GM12878 (cell line): Measurements from ENCODE around the gene TNFAIP3. TPM values are rescaled to one million over a fixed set of nuclear protein-coding genes. Genes with fewer than 3 reads are reported as not detected.

Experiments used
- ATAC-seq: fragments of 200-7000 bp; cut with Tn5 transposase; 3 replicates; pipeline ENCODE4 v1.9.1; 2020; ENCODE audit warnings: mild to moderate bottlenecking, moderate library complexity
- BruUV-seq: library from RNA; stranded (reverse); fragments of 400-500 nt; replicated peaks from 2 replicates; lab custom pipeline; 2021; lab: Mats Ljungman, UMichigan
- CTCF ChIA-PET: fragments of 300-600 bp; sonication (Branson Sonifier 250); formaldehyde crosslinking; extraction: SDS; loops from one replicate; lab custom pipeline; 2021; ENCODE audit warnings: inconsistent platforms; lab: Yijun Ruan, JAX
- POLR2A ChIA-PET: fragments of 350-600 bp; formaldehyde crosslinking; extraction: SDS; loops from one replicate; lab custom pipeline; 2021; ENCODE audit warnings: inconsistent platforms; lab: Charles Lee
- RAD21 ChIA-PET: fragments of 300-600 bp; sonication (Branson Sonifier 250); formaldehyde crosslinking; loops from one replicate; lab custom pipeline; 2023; ENCODE audit warnings: antibody characterized with exemption; ENCODE audit not compliant: unreplicated experiment; lab: Charles Lee
- SMC1A ChIA-PET: fragments of 300-600 bp; sonication (Branson Sonifier 250); formaldehyde crosslinking; loops from one replicate; lab custom pipeline; 2023; ENCODE audit not compliant: unreplicated experiment, uncharacterized antibody; lab: Charles Lee
- DNase-seq: peaks from one replicate; pipeline ENCODE4 v3.0.0-alpha.2; 2011; ENCODE audit warnings: low read depth, low spot score
- FAIRE-seq: peaks from 3 replicates; lab custom pipeline; 2011; peaks lifted over from hg19 to GRCh38; lab: Jason Lieb, UNC
- H2AFZ ChIP-seq: 2 replicates; pipeline ENCODE4 v1.6.0; 2011; ENCODE audit warnings: low read depth, low read length, control low read depth; ENCODE audit not compliant: control insufficient read depth
- H3K27ac ChIP-seq: 2 replicates; pipeline ENCODE4 v1.5.1; 2011; ENCODE audit warnings: control low read depth; ENCODE audit not compliant: control insufficient read depth, insufficient read depth
- H3K27me3 ChIP-seq, 2 experiments: replicated peaks in 1 of 2; 2 replicates each; pipeline versions ENCODE4 v1.6.0 to v1.6.1; 2011; ENCODE audit warnings: low read length in 1 of 2; ENCODE audit not compliant: control insufficient read depth in 2 of 2, insufficient read depth in 2 of 2
- H3K36me3 ChIP-seq, 2 experiments: 2 replicates each; pipeline ENCODE4 v1.5.1; 2011; ENCODE audit warnings: low read length in 1 of 2; ENCODE audit not compliant: control insufficient read depth in 2 of 2, insufficient read depth in 2 of 2
- H3K4me1 ChIP-seq: 2 replicates; pipeline ENCODE4 v1.6.1; 2011; ENCODE audit warnings: mild to moderate bottlenecking, low read length, moderate library complexity, mixed read lengths; ENCODE audit not compliant: control insufficient read depth, insufficient read depth
- H3K4me2 ChIP-seq: 2 replicates; pipeline ENCODE4 v1.6.0; 2011; ENCODE audit warnings: control low read depth; ENCODE audit not compliant: control insufficient read depth, insufficient read depth
- H3K4me3 ChIP-seq: fragments of 200-600 bp; sonication (generic); 2 replicates; pipeline ENCODE4 v1.5.1; 2016
- H3K79me2 ChIP-seq: 2 replicates; pipeline ENCODE4 v1.6.0; 2011; ENCODE audit warnings: low read length; ENCODE audit not compliant: control insufficient read depth, insufficient read depth
- H3K9ac ChIP-seq: 2 replicates; pipeline ENCODE4 v1.8.0; 2011; ENCODE audit warnings: low read length, control low read depth, mixed read lengths; ENCODE audit not compliant: control insufficient read depth, insufficient read depth
- H3K9me3 ChIP-seq: replicated peaks from 3 replicates; pipeline ENCODE4 v1.5.1; 2011; ENCODE audit warnings: mild to moderate bottlenecking, low read length; ENCODE audit not compliant: control insufficient read depth, insufficient read depth
- H4K20me1 ChIP-seq: 2 replicates; pipeline ENCODE4 v1.6.0; 2011; ENCODE audit not compliant: control insufficient read depth, insufficient read depth
- BACH1 ChIP-seq: fragments of 450-650 bp; IDR thresholded peaks from 2 replicates; pipeline ENCODE4 v1.6.1; 2017; ENCODE audit warnings: mild to moderate bottlenecking, borderline replicate concordance
- CBX3 ChIP-seq: fragments of 200-600 bp; sonication (generic); IDR thresholded peaks from 2 replicates; pipeline ENCODE4 v1.6.1; 2016; ENCODE audit warnings: low read depth, borderline replicate concordance
- ESRRA ChIP-seq: IDR thresholded peaks from 2 replicates; pipeline ENCODE4 v1.6.1; 2012; ENCODE audit warnings: mild to moderate bottlenecking, low read length, improper control_type of control experiment
- ETV6 ChIP-seq, 2 experiments: fragments of 450-650 bp in 1 of 2; IDR thresholded peaks in 1 of 2; conservative IDR thresholded peaks in 1 of 2; 2 replicates each; pipeline ENCODE4 v1.6.1; 2014; ENCODE audit warnings: antibody characterized with exemption in 1 of 2, borderline replicate concordance in 1 of 2, low read depth in 1 of 2, mild to moderate bottlenecking in 1 of 2, moderate library complexity in 1 of 2
- HDAC2 ChIP-seq: fragments of 200-600 bp; sonication (generic); IDR thresholded peaks from 2 replicates; pipeline ENCODE4 v1.6.1; 2017
- HDGF ChIP-seq: fragments of 450-650 bp; IDR thresholded peaks from 2 replicates; pipeline ENCODE4 v1.6.1; 2016; ENCODE audit warnings: antibody characterized with exemption
- KLF5 ChIP-seq: fragments of 450-650 bp; IDR thresholded peaks from 2 replicates; pipeline ENCODE4 v1.6.1; 2014; ENCODE audit warnings: mild to moderate bottlenecking; ENCODE audit not compliant: partially characterized antibody
- NR2F1 ChIP-seq: fragments of 450-650 bp; conservative IDR thresholded peaks from 2 replicates; pipeline ENCODE4 v1.6.1; 2017; ENCODE audit warnings: mild to moderate bottlenecking
- POLR2AphosphoS5 ChIP-seq: IDR thresholded peaks from 2 replicates; pipeline ENCODE4 v1.6.1; 2011; ENCODE audit warnings: mild to moderate bottlenecking, low read length, inconsistent platforms
- RAD21 ChIP-seq: IDR thresholded peaks from 2 replicates; pipeline ENCODE4 v1.6.1; 2011; ENCODE audit warnings: mild to moderate bottlenecking, low read depth, low read length, moderate library complexity; ENCODE audit not compliant: insufficient read depth
- SP1 ChIP-seq: IDR thresholded peaks from one replicate; pipeline ENCODE4 v1.6.1; 2011; ENCODE audit warnings: low read depth, low read length
- SRF ChIP-seq, 2 experiments: IDR thresholded peaks; 2 replicates each; pipeline ENCODE4 v1.6.1; 2011; ENCODE audit warnings: low read depth in 2 of 2, low read length in 2 of 2, mild to moderate bottlenecking in 1 of 2, moderate library complexity in 1 of 2
- STAT3 ChIP-seq: IDR thresholded peaks from 2 replicates; pipeline ENCODE4 v1.6.1; 2011; ENCODE audit warnings: low read depth, low read length, improper control_type of control experiment
- TARDBP ChIP-seq: IDR thresholded peaks from 2 replicates; pipeline ENCODE4 v1.6.1; 2016; ENCODE audit warnings: borderline replicate concordance
- TCF7 ChIP-seq: IDR thresholded peaks from 2 replicates; pipeline ENCODE4 v1.6.1; 2014; ENCODE audit warnings: antibody characterized with exemption, borderline replicate concordance
- YBX1 ChIP-seq: fragments of 450-650 bp; IDR thresholded peaks from 2 replicates; pipeline ENCODE4 v1.6.1; 2016; ENCODE audit warnings: antibody characterized with exemption
- ZNF384 ChIP-seq: IDR thresholded peaks from 2 replicates; pipeline ENCODE4 v1.6.1; 2012; ENCODE audit warnings: low read depth, mild to moderate bottlenecking, low read length, improper control_type of control experiment, borderline replicate concordance
- WGBS: methylation state at CpG from one replicate; pipeline ENCODE4 v1.1.6; 2016; ENCODE audit warnings: low lambda C conversion rate; ENCODE audit not compliant: insufficient replicate concordance, insufficient coverage; ENCODE audit errors: missing lambda C conversion rate; 5-methylcytosine and 5-hydroxymethylcytosine counted together
- in situ Hi-C: fragments of 300-500 bp; cut with MboI; formaldehyde crosslinking; loops from 9 replicates; pipeline ENCODE4 v1.14.3; 2018; ENCODE audit warnings: mixed read lengths
- intact Hi-C: fragments of 100-400 bp; cut with micrococcal nuclease; formaldehyde crosslinking; loops from one replicate; pipeline ENCODE4 v1.14.2; 2022; ENCODE audit not compliant: unreplicated experiment
- polyA plus RNA-seq, 11 experiments: library from polyadenylated mRNA; depleted of rRNA in 4 of 11; unstranded in 6 of 11; stranded (reverse) in 5 of 11; fragments of >200 nt; fragmentation: Nextera tagmentation in 4 of 11; fragmentation: Illumina TruSeq in 1 of 11; extraction: Ambion mirVana in 4 of 11; extraction: Trizol in 1 of 11; gene quantifications; 1 replicate in 1 of 11; 2 replicates in 10 of 11; pipeline versions ENCODE4 v1.2.1 to v1.2.3, GENCODE V29; 2011 to 2016; ENCODE audit warnings: inconsistent platforms in 2 of 11, missing spikeins in 2 of 11, low read depth in 1 of 11
- total RNA-seq, 4 experiments: library from RNA; depleted of rRNA in 3 of 4; stranded (reverse); fragments of >200 nt in 3 of 4; fragmentation: Illumina TruSeq in 1 of 4; extraction: Trizol in 1 of 4; gene quantifications; 2 replicates each; pipeline versions ENCODE4 v1.2.1 to v1.2.3, GENCODE V29; 2013 to 2021
- TF ChIP-seq, protein P1 (sequence below): fragments of 450-650 bp; IDR thresholded peaks from 2 replicates; pipeline ENCODE4 v1.6.1; 2017; ENCODE audit warnings: borderline replicate concordance
- TF ChIP-seq, protein P2 (sequence below): fragments of 450-650 bp; IDR thresholded peaks from 2 replicates; pipeline ENCODE4 v1.6.1; 2017; ENCODE audit warnings: low read depth, mild to moderate bottlenecking, moderate library complexity

TNFAIP3 gene
- total and polyA plus RNA-seq, 10 of the 15 experiments (the other 5 are each of a cell fraction or from before 2014, with no cell fraction given) = 18.0 to 350 (median 127) TPM

DNA sequence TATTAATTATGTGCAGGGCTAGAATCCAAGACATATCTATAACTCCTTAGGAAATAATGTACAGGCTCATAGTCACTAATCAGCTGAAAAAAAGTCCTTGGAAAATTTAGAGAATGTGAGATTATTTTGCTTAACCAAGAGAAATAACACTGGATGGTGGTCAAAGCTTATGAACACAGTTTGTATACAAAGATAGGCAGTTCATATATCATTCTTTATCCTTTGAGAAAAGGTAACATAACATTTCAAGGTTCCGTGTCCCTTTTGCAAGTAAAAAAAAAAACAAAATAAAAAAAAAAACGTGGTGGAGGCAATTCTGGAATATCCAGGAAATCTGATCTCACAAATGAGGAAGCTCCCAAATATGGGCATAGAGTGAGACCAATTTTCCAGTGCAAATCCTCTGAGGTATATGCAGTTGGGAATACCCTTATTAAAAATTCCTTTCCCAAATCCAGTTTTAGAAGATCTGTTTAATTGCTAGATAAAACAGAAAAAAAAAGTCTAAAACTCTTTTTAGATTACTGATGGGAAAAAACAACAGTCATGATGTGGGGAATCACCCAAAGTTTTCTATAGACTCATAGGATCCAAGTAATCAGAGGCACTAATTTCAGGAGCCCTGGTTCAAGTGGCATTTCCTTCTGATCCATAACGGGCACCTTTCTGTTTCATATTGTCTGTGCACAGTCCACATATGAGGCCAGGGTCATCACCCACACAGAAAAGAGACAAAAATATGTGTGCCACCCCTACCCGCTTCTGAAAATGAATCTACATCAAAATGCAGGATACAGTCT lies 17.7 kb upstream of the TNFAIP3 start:
- no peaks in the 10 kb centered on the region for H3K27me3 ChIP-seq
- SMC1A ChIA-PET = interaction anchor here (0.6 to 1.3 kb wide), 6 partner anchors 9 to 134 kb away, joined by 3 to 5 read pairs (median 4); no protein-coding TSS in a partner anchor
- FAIRE-seq (no peak), ATAC-seq (peak; percentile 79), DNase-seq (no peak)
- H3K4me1 ChIP-seq = peaks cover 27% of the 10 kb centered on the region
- no peak overlapping the region; the same call in none of the 2 replicates for H2AFZ ChIP-seq
- no peaks in the 10 kb centered on the region for H3K79me2 ChIP-seq
- H3K36me3 ChIP-seq = no peaks in the 10 kb centered on the region
- no peak overlapping the region for H3K9ac ChIP-seq
- 11% methylated on average over 4 of the region's 4 CpGs for WGBS
- CTCF ChIA-PET = interaction anchor here (0.7 to 1.3 kb wide), 5 partner anchors 9 to 187 kb away, joined by 3 to 5 read pairs (median 3); no protein-coding TSS in a partner anchor
- no TSS peak for BruUV-seq
- peaks cover 3% of the 10 kb centered on the region; the same call in 2 of the 3 replicates for H3K9me3 ChIP-seq
- H3K4me2 ChIP-seq = peak overlapping the region; percentile 35; the same call in 1 of the 2 replicates
- no peak overlapping the region for H3K4me3 ChIP-seq
- RAD21 ChIA-PET = interaction anchor here (0.9 to 1.3 kb wide), 3 partner anchors 21 to 126 kb away, joined by 3 read pairs; no protein-coding TSS in a partner anchor
- no peaks in the 10 kb centered on the region for H4K20me1 ChIP-seq
- intact Hi-C loops = no loop called here
- in situ Hi-C loops = no loop called here
- POLR2A ChIA-PET = interaction anchor here (0.5 to 0.7 kb wide), 2 partner anchors 19 to 104 kb away, joined by 3 to 4 read pairs; no protein-coding TSS in a partner anchor
- no peak overlapping the region for H3K27ac ChIP-seq
- TF ChIP-seq HDGF (no peak), RAD21 (no peak), KLF5 (no peak), BACH1 (no peak), POLR2AphosphoS5 (no peak), NR2F1 (peak; percentile 64), SRF (IDR thresholded peaks at IDR 0.05; ENCODE audit: low read depth in 2 of 2, low read length in 2 of 2) (peak; percentile 52 to 93; a peak in 3 of 4 replicates), ETV6 (conservative IDR thresholded peaks at IDR 0.05 in 1 of 2, IDR thresholded peaks at IDR 0.05 in 1 of 2; ENCODE audit: borderline replicate concordance in 1 of 2, low read depth in 1 of 2) (peak in 1 of 2 experiments; percentile 49; a peak in 2 of 4 replicates), YBX1 (no peak), CBX3 (no peak), TCF7 (no peak), ZNF384 (no peak), SP1 (no peak), HDAC2 (no peak), TARDBP (no peak), ESRRA (no peak), STAT3 (no peak)
- TF ChIP-seq, protein P1, sequence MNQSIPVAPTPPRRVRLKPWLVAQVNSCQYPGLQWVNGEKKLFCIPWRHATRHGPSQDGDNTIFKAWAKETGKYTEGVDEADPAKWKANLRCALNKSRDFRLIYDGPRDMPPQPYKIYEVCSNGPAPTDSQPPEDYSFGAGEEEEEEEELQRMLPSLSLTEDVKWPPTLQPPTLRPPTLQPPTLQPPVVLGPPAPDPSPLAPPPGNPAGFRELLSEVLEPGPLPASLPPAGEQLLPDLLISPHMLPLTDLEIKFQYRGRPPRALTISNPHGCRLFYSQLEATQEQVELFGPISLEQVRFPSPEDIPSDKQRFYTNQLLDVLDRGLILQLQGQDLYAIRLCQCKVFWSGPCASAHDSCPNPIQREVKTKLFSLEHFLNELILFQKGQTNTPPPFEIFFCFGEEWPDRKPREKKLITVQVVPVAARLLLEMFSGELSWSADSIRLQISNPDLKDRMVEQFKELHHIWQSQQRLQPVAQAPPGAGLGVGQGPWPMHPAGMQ = no peak
- TF ChIP-seq, protein P2, sequence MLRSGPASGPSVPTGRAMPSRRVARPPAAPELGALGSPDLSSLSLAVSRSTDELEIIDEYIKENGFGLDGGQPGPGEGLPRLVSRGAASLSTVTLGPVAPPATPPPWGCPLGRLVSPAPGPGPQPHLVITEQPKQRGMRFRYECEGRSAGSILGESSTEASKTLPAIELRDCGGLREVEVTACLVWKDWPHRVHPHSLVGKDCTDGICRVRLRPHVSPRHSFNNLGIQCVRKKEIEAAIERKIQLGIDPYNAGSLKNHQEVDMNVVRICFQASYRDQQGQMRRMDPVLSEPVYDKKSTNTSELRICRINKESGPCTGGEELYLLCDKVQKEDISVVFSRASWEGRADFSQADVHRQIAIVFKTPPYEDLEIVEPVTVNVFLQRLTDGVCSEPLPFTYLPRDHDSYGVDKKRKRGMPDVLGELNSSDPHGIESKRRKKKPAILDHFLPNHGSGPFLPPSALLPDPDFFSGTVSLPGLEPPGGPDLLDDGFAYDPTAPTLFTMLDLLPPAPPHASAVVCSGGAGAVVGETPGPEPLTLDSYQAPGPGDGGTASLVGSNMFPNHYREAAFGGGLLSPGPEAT = no peak; the same call in 1 of the 2 replicates
